ENCODE measurements around the gene CYFIP2.

The CYFIP2 gene

DNA sequence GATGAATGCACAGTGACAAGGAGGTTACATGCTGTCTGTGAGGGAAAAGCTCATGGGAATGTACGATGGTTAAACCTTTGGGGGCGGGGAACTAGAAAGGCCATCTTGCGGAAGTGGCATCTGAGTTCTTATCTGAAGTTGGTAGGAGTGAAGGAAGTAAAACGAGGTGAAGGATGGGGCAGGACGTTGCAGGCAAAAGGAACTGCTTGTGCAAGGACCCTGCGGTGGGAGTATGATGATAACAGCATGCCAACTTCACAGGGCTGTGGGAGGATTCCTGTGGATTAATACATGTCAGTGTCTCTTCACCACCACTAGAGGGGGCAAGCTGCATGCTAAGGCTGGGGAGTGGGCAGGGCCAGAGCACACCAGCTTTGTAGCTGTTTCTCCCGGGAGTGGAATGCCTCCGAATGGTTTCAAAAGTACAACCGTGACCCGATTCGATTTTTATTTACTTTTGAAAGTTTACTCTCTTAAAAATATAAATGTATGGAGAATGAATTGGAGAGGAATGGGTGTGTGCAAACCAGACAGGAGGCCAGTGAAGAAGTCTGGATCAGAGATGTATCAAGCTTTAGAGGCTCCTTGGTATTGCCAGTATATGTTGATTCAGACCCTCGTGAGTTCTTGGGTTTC lies 62.5 kb downstream of the CYFIP2 start:
- TF ChIP-seq CTCF (IDR thresholded peaks at IDR 0.05; ENCODE audit: extremely low read depth, missing control alignments), result peak; percentile 91
- DNase-seq (ENCODE audit: low spot score), result peak; percentile 81

- no peak for TF ChIP-seq CTCF (IDR thresholded peaks at IDR 0.05; ENCODE audit: extremely low read depth, missing control alignments)
- DNase-seq (ENCODE audit: low spot score), result no peak
These were observed 65.9 kb downstream of the CYFIP2 start for GRCh38 chr5:157331807-157332206.

DNA sequence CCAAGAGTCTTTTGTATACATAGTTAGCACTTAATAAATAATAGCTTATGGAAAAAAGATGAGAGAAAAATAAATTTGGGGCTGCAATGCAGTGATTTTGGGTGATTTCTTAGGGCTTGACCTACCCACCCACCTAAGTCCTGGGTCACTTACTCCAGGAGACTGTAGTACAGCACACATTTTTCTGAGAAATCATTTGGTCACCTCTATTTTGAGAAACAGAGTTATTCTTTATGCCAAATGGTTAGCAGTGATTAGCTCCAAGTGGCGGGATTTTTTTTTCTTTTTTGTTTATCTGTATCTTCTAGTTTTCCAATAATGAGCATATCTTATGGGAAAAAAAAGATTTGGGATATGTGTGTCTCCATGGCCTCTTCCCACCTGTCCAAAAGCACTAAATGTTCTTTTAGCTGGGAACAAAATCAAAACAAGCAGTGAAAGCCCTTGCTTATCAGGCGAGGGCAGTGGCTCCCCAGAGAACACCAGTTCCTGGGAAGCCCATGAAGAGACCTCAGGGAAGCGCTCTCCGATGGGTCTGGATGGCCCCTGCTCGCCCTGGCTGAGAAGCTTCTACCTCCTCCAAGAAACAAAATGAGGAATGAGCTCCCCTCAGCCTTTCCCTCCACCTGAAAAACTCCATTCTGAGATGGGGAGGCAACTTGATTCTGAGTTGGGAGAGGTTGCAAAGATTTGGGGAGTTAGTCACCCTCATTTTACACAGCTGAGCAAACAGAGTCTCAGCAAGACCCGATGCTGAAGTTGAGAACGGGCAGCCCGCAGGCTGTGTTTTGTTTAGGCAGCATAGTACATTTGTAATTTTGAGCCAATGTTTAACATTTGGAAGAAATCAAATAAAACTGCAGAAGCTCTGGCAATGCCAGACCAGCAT lies 69.9 kb downstream of the CYFIP2 start:
- no peak for TF ChIP-seq CTCF (IDR thresholded peaks at IDR 0.05; ENCODE audit: extremely low read depth, missing control alignments)
- DNase-seq (ENCODE audit: low spot score), result no peak

GRCh38 chr5:157336423-157336744 lies 70.5 kb downstream of the CYFIP2 start:
- TF ChIP-seq CTCF (IDR thresholded peaks at IDR 0.05; ENCODE audit: extremely low read depth, missing control alignments), result no peak
- no peak for DNase-seq (ENCODE audit: low spot score)

DNA sequence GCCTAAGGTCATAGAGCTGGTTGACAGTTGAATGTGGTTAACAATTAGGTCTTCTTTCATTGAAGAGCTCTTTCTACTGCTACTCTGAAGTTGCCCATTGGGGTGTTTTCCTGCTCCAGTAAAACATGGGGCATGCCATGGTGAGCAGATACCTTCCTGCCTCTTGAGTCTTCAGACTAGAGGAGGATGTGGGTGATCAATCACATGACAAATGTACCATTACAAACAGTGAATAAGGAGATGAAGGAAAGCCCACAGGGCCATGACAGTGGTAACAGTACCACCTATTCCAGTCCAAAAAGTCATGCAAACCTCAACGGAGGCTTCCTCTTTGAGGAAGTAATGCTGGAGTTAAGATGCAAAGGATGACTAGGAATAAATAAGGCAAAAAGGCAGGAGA lies 73.5 kb downstream of the CYFIP2 start:
- no peak for DNase-seq (ENCODE audit: low spot score)
- no peak for TF ChIP-seq CTCF (IDR thresholded peaks at IDR 0.05; ENCODE audit: extremely low read depth, missing control alignments)

DNA sequence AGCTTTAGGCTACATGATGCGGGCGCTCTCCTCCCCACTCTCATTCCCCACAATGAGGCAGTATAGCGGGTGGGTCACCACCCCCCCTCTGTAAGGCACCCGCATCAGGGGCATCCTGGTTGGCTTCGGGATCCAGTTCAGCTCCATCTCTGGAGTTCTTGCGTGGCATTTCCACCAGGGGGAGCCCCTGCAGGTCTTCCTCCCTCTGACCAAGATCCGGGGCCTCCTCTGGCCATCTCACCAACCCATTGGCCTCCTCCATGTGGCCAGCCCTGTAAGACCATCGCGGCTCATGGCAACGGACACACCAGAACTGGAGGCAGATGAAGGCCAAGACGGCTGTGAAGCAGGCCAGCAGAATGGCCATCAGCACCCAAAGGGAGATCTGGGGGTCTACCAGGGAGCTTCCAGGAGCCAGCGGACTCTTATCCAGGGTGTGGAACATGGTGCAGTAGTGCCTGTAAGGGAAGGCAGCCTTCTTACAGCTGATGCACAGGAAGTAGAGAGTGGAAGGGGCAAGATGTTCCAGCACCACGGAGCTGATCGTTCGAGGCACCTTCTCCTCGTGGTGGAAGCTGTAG lies 77.0 kb downstream of the CYFIP2 start:
- peak; percentile 62 for TF ChIP-seq CTCF (IDR thresholded peaks at IDR 0.05; ENCODE audit: extremely low read depth, missing control alignments)
- peak; percentile 37 for DNase-seq (ENCODE audit: low spot score)
